ENCODE measurements around the gene LHFPL3. TPM values are rescaled to one million over a fixed set of nuclear protein-coding genes. Genes with fewer than 3 reads are reported as not detected.

LHFPL3 gene
- polyA plus RNA-seq, 6 donors from 2014 or later, result not detected

DNA sequence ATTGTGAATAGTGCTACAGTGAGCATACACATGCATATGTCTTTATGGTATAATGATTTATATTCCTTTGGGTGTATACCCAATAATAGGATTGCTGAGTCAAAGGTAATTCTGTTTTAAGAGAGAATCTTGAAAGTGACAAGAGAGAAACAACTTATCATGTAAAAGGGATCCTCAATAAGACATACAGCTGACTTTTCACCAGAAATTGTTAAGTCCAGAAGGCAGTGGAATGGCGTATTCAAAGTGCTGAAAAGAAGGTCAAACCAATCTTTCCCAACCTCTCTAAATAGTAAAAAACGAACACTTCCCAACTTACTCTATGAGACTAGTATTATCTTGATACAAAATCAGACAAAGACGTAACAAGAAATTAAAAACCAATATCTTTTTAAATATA lies 59.8 kb downstream of the LHFPL3 start:
- Mint-ChIP-seq H3K4me1 (no peaks in the 10 kb centered on the region), H3K27me3 (peaks cover 0 to 2% (median 1%) of the 10 kb centered on the region in 3 donors), H3K36me3 (no peaks in the 10 kb centered on the region), H3K9me3 (peaks cover 12 to 49% (median 25%) of the 10 kb centered on the region in 7 donors), H3K4me3 (no peak overlapping the region), H3K27ac (no peak overlapping the region)
- no peak for DNase-seq
- ATAC-seq (ENCODE audit: low read depth in 2 of 2), result no peak

DNA sequence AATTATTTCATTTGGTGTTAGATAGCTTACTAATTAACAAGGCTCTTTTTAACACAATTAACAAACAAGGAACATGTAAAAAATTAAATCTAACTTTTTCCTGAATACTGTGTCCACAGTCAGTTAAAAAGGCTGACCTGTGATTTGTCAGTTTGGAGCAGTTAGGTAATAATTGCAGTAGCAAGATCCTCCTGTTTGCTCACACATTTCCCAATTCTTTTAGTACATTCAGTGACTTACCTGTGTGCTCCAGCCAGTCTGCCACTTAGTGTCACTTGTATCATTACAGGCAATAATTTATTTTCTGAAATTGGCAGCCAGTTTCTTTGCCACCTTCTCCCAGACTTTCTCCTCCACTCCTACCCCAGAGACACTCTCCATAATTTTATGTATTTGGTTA lies 66.8 kb downstream of the LHFPL3 start:
- Mint-ChIP-seq H3K27me3 (peaks cover 7 to 16% (median 13%) of the 10 kb centered on the region in 3 donors), H3K27ac (no peak overlapping the region), H3K9me3 (peaks cover 1 to 13% (median 4%) of the 10 kb centered on the region in 7 donors), H3K4me1 (no peaks in the 10 kb centered on the region), H3K4me3 (no peak overlapping the region), H3K36me3 (no peaks in the 10 kb centered on the region)
- no peak for DNase-seq
- no peak for ATAC-seq (ENCODE audit: low read depth in 2 of 2)

GRCh38 chr7:104397442-104397841 lies 69.0 kb downstream of the LHFPL3 start:
- H3K27ac Mint-ChIP-seq, result no peak overlapping the region
- H3K27me3 Mint-ChIP-seq, result peaks cover 7 to 16% (median 13%) of the 10 kb centered on the region in 3 donors
- peaks cover 0 to 6% (median 0%) of the 10 kb centered on the region in 7 donors for H3K9me3 Mint-ChIP-seq
- no peak overlapping the region for H3K4me3 Mint-ChIP-seq
- H3K36me3 Mint-ChIP-seq, result no peaks in the 10 kb centered on the region
- H3K4me1 Mint-ChIP-seq, result no peaks in the 10 kb centered on the region
- ATAC-seq (ENCODE audit: low read depth in 2 of 2) (no peak), DNase-seq (no peak)

- Mint-ChIP-seq H3K36me3 (no peaks in the 10 kb centered on the region), H3K4me1 (no peaks in the 10 kb centered on the region), H3K27me3 (peaks cover 0 to 10% (median 7%) of the 10 kb centered on the region in 3 donors), H3K4me3 (no peak overlapping the region), H3K27ac (no peak overlapping the region), H3K9me3 (peaks cover 0 to 6% (median 0%) of the 10 kb centered on the region in 7 donors)
- DNase-seq (no peak), ATAC-seq (ENCODE audit: low read depth in 2 of 2) (no peak)
Measured at GRCh38 chr7:104408371-104408770, 80.0 kb downstream of the LHFPL3 start.

- no peaks in the 10 kb centered on the region for H3K36me3 Mint-ChIP-seq
- no peak overlapping the region for H3K27ac Mint-ChIP-seq
- H3K4me1 Mint-ChIP-seq, result no peaks in the 10 kb centered on the region
- no peak for ATAC-seq (ENCODE audit: low read depth in 2 of 2)
- peaks cover 0 to 6% (median 0%) of the 10 kb centered on the region in 7 donors for H3K9me3 Mint-ChIP-seq
- H3K27me3 Mint-ChIP-seq, result peaks cover 0 to 10% (median 7%) of the 10 kb centered on the region in 3 donors
- no peak overlapping the region for H3K4me3 Mint-ChIP-seq
- DNase-seq, result no peak
Measured at GRCh38 chr7:104410742-104411141, 82.3 kb downstream of the LHFPL3 start.

- DNase-seq (no peak), ATAC-seq (ENCODE audit: low read depth in 2 of 2) (no peak)
- H3K9me3 Mint-ChIP-seq, result peaks cover 0 to 6% (median 2%) of the 10 kb centered on the region in 7 donors
- H3K36me3 Mint-ChIP-seq, result no peaks in the 10 kb centered on the region
- H3K27ac Mint-ChIP-seq, result no peak overlapping the region
- no peak overlapping the region for H3K4me3 Mint-ChIP-seq
- H3K27me3 Mint-ChIP-seq, result peaks cover 0 to 7% (median 5%) of the 10 kb centered on the region in 3 donors
- no peaks in the 10 kb centered on the region for H3K4me1 Mint-ChIP-seq
Measured at GRCh38 chr7:104412911-104413310, 84.5 kb downstream of the LHFPL3 start.

GRCh38 chr7:104414216-104414615 lies 85.8 kb downstream of the LHFPL3 start:
- peaks cover 0 to 5% (median 0%) of the 10 kb centered on the region in 3 donors for H3K27me3 Mint-ChIP-seq
- DNase-seq, result no peak
- H3K27ac Mint-ChIP-seq, result no peak overlapping the region
- H3K9me3 Mint-ChIP-seq, result peaks cover 0 to 2% (median 0%) of the 10 kb centered on the region in 7 donors
- H3K36me3 Mint-ChIP-seq, result no peaks in the 10 kb centered on the region
- no peak overlapping the region for H3K4me3 Mint-ChIP-seq
- ATAC-seq (ENCODE audit: low read depth in 2 of 2), result no peak
- no peaks in the 10 kb centered on the region for H3K4me1 Mint-ChIP-seq

- no peak overlapping the region for H3K4me3 Mint-ChIP-seq
- H3K27ac Mint-ChIP-seq, result no peak overlapping the region
- no peaks in the 10 kb centered on the region for H3K27me3 Mint-ChIP-seq
- no peaks in the 10 kb centered on the region for H3K36me3 Mint-ChIP-seq
- no peak for DNase-seq
- H3K9me3 Mint-ChIP-seq, result peaks cover 0 to 2% (median 0%) of the 10 kb centered on the region in 7 donors
- no peaks in the 10 kb centered on the region for H3K4me1 Mint-ChIP-seq
- ATAC-seq (ENCODE audit: low read depth in 2 of 2), result no peak
Measured at GRCh38 chr7:104415700-104416099, 87.3 kb downstream of the LHFPL3 start.

DNA sequence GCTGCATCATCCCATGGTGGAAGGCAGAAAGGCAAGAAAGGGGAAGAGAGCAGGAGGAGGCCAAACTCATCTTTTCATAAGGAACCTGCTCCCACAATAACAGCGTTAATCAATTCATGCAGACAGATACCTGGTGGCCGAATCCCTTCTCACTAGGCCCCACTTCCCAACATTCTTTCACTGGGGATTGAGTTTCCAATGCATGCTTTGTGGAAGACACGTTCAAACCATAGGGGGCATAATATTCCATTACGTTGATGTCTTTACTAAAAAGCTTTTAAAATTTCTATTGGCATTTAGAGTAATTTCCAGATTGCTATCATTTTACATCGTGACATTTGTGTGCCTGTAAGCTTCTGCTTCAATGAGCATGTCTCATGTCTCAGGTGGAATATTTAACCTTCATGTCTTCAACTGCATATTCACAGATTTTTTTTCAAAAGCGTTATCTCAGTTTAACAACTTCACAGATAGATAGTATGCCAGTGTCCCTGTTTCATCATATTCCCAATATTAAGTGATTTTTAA lies 88.5 kb downstream of the LHFPL3 start:
- no peak overlapping the region for H3K4me3 Mint-ChIP-seq
- no peaks in the 10 kb centered on the region for H3K27me3 Mint-ChIP-seq
- no peak overlapping the region for H3K27ac Mint-ChIP-seq
- H3K36me3 Mint-ChIP-seq, result no peaks in the 10 kb centered on the region
- no peak for ATAC-seq (ENCODE audit: low read depth in 2 of 2)
- DNase-seq, result no peak
- no peaks in the 10 kb centered on the region for H3K4me1 Mint-ChIP-seq
- peaks cover 0 to 2% (median 0%) of the 10 kb centered on the region in 7 donors for H3K9me3 Mint-ChIP-seq

GRCh38 chr7:104431930-104432329 lies 103.5 kb downstream of the LHFPL3 start:
- ATAC-seq (ENCODE audit: low read depth in 2 of 2) (no peak), DNase-seq (no peak)
- peaks cover 5 to 9% (median 8%) of the 10 kb centered on the region in 3 donors for H3K27me3 Mint-ChIP-seq
- H3K4me3 Mint-ChIP-seq, result no peak overlapping the region
- no peak overlapping the region for H3K27ac Mint-ChIP-seq
- peaks cover 0 to 6% (median 0%) of the 10 kb centered on the region in 7 donors for H3K9me3 Mint-ChIP-seq
- no peaks in the 10 kb centered on the region for H3K36me3 Mint-ChIP-seq
- H3K4me1 Mint-ChIP-seq, result no peaks in the 10 kb centered on the region

DNA sequence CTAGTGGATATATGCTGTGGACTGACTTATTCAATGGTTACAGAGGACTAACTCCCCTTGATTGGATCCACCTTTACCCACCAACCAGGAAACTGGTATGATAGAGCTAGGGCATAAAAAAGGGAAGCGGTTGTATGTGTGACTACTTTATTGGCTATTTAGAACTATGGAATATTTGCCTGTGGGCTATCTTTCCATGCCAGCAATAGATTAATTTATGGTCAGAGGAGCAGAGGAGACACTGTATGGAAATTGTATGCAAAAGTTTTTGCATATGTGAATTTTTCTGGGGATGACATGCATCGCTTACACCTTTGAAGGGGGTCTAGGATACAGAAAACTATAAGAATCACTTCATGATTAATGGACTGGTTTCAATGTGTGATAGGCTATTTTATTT lies 105.7 kb downstream of the LHFPL3 start:
- H3K27me3 Mint-ChIP-seq, result peaks cover 8 to 15% (median 12%) of the 10 kb centered on the region in 3 donors
- H3K9me3 Mint-ChIP-seq, result peaks cover 0 to 8% (median 2%) of the 10 kb centered on the region in 7 donors
- H3K36me3 Mint-ChIP-seq, result no peaks in the 10 kb centered on the region
- no peak overlapping the region for H3K4me3 Mint-ChIP-seq
- no peak overlapping the region for H3K27ac Mint-ChIP-seq
- no peak for ATAC-seq (ENCODE audit: low read depth in 2 of 2)
- DNase-seq, result no peak
- H3K4me1 Mint-ChIP-seq, result no peaks in the 10 kb centered on the region

GRCh38 chr7:104442481-104442880 lies 114.1 kb downstream of the LHFPL3 start:
- H3K27me3 Mint-ChIP-seq, result peaks cover 0 to 5% (median 5%) of the 10 kb centered on the region in 3 donors
- ATAC-seq (ENCODE audit: low read depth in 2 of 2), result no peak

DNA sequence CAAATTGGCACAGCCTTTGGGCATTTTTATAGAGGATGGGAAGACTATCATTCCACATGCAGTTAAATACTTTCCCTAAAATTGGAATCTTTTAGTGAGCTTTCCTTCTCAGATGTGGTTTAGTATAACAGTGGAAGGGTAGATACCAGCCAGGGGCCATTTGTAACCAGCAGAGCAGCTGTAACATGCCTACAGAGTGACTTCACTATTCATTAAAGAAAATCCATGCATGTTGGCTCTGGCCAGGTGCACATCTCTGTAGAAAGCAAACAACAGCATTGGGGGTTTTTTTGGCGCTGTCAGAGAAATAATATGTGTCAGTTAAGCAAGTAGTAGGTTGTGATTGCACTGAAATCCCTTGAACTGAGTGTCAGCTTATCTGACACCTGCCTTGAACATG lies 115.6 kb downstream of the LHFPL3 start:
- H3K4me1 Mint-ChIP-seq, result no peaks in the 10 kb centered on the region
- H3K27ac Mint-ChIP-seq, result peak overlapping the region in 1 of 6 donors; percentile 69
- no peak for DNase-seq
- H3K27me3 Mint-ChIP-seq, result no peaks in the 10 kb centered on the region
- no peak for ATAC-seq (ENCODE audit: low read depth in 2 of 2)
- no peaks in the 10 kb centered on the region for H3K36me3 Mint-ChIP-seq
- no peak overlapping the region for H3K4me3 Mint-ChIP-seq
- H3K9me3 Mint-ChIP-seq, result peaks cover 0 to 9% (median 0%) of the 10 kb centered on the region in 7 donors

More at GRCh38 chr7:104442481-104442880, 114.1 kb downstream of the LHFPL3 start:
- Mint-ChIP-seq H3K9me3 (peaks cover 0 to 16% (median 0%) of the 10 kb centered on the region in 7 donors), H3K27ac (no peak overlapping the region), H3K4me1 (no peaks in the 10 kb centered on the region), H3K36me3 (no peaks in the 10 kb centered on the region), H3K4me3 (no peak overlapping the region)
- DNase-seq, result no peak

- no peak overlapping the region for H3K4me3 Mint-ChIP-seq
- no peak for DNase-seq
- H3K9me3 Mint-ChIP-seq, result no peaks in the 10 kb centered on the region
- H3K4me1 Mint-ChIP-seq, result no peaks in the 10 kb centered on the region
- no peaks in the 10 kb centered on the region for H3K27me3 Mint-ChIP-seq
- H3K36me3 Mint-ChIP-seq, result no peaks in the 10 kb centered on the region
- H3K27ac Mint-ChIP-seq, result no peak overlapping the region
- no peak for ATAC-seq (ENCODE audit: low read depth in 2 of 2)
Measured at GRCh38 chr7:104445393-104445792, 117.0 kb downstream of the LHFPL3 start.

All from naive B cell (primary cell).